Measurements from ENCODE around the gene SYT1.

- TF ChIP-seq CTCF (IDR thresholded peaks at IDR 0.05) (no peak), POLR2A (IDR thresholded peaks at IDR 0.05) (no peak), POLR2AphosphoS5 (IDR thresholded peaks at IDR 0.05) (no peak)
Observed at GRCh38 chr12:79085106-79085682, 220.6 kb downstream of the SYT1 start.

Measured in sigmoid colon (tissue), 4 donors.